Stimulated activated CD8-positive, alpha-beta memory T cell treated with anti-CD3 and anti-CD28 coated beads, Interleukin-7, amount 100 ng/mL, for 1 hour (primary cell): ENCODE results near the gene HES1.
"Not testable (repeated sequence)": the region's sequence is repeated elsewhere in the genome, so short reads cannot be mapped to it uniquely, and the experiment has no call there.

Experiments
- DNase-seq, 2 donors: peaks; one replicate each; pipeline ENCODE4 v3.0.0-alpha.2; 2020; ENCODE audit warnings: low read depth in 2 of 2

HES1 gene, protein sequence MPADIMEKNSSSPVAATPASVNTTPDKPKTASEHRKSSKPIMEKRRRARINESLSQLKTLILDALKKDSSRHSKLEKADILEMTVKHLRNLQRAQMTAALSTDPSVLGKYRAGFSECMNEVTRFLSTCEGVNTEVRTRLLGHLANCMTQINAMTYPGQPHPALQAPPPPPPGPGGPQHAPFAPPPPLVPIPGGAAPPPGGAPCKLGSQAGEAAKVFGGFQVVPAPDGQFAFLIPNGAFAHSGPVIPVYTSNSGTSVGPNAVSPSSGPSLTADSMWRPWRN

DNA sequence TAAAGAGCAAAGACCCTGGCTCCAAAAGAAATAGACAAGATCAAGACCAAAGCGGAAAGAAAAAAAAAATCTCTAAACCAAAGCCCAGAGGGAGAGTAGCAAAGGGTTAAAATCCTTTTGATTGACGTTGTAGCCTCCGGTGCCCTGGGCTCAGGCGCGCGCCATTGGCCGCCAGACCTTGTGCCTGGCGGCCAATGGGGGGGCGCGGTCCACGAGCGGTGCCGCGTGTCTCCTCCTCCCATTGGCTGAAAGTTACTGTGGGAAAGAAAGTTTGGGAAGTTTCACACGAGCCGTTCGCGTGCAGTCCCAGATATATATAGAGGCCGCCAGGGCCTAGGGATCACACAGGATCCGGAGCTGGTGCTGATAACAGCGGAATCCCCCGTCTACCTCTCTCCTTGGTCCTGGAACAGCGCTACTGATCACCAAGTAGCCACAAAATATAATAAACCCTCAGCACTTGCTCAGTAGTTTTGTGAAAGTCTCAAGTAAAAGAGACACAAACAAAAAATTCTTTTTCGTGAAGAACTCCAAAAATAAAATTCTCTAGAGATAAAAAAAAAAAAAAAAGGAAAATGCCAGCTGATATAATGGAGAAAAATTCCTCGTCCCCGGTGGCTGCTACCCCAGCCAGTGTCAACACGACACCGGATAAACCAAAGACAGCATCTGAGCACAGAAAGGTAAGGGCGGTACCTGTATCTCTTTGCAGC, at the start of gene HES1:
Gene HES1, plus strand, starts transcription at position 343 of the 713 bp plus-strand sequence. Its CDS starts 233 bp downstream, at position 576.
- no peak for DNase-seq

DNA sequence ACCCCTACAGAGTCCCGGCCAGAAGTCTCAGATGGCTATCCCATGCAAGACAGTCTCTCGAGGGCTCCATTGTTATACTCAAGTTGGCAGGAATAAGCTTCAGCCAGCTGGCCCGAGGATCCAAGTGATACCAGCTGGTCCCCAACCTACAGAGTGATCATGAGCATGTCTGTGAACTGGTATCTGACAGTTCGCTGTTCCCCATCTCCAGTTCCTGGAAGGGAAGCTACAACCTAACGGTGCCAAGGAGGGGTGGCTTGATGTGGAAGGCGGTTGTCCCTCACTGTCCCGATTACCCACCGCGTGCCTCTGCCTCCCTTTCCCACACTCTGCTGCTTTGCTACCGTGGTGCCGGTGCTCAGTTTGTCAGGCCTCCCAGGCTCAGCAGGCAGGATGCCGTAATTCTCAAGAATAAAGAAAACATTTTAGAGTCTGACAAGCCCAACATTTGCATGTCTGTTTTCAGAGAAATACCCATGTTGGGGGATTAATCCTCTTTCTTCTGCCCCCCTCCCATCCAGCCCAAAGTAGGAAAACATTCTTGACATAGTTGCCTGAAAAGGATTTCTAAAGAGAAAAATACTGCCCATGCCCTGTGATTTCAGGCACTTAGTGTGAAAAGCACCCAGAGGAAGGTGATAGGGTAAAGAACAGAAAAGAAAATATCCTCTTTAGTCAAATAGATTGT, 49.4 kb upstream of the HES1 start:
- DNase-seq: no peak

DNA sequence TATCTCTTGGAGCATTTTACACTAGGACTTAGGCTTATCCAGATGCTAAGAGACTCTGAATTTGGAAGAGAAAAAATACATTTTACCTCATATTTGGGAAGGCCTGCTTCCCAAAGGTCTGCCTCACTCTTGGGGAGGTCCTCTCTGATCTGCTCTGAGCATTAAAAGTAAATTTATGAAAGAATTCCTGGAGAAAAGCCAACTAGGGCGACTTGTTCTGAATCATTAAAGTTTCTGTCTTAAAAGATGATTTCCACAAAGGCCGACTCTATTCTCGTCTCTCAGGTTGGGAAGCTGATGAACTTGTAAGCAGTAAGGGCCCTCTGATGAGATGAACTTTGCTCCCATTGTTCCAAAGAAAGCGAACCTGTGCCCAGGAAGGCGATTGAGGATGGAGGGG, 48.7 kb upstream of the HES1 start:
- no peak for DNase-seq

DNA sequence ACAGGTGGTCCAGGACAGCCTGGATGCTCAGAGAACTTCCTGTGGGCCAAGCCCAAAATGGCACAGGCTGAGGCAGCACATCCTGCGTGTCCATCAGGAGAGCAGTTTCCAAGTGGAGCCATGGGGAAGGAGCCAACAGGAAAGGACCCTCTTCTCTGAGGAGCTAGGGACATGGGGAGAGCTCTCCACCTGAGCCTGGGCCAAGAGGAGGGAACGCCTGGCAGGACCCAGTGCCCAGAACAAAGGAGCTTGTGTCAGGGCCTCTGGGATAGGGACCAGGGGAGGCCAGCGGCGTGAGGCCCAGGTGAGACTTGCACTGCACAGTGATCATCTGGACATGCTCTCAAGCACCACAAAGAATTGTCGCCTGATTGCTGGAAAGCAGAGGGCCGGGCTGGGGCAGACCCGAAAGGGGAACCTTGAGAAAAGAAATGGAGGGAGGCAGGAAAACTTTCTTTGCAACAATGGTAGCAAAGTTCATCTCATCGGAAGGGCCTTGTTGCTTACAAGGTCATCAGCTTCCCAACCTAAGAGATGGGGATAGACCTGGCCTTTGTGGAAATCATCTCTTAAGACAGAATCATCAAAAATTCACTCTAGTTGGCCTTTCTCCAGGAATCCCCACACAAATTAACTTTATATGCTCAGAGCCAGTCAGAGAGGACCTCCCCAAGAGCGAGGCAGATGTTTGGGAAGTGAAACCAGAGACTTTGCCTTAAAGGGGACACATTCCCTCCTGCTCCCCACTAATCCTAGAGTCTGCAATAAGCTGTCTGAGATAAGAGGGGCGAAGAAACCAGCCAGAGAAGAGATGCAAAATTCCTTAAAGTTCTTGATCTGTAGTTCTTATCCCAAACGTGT, 47.7 kb upstream of the HES1 start:
- no peak for DNase-seq

DNA sequence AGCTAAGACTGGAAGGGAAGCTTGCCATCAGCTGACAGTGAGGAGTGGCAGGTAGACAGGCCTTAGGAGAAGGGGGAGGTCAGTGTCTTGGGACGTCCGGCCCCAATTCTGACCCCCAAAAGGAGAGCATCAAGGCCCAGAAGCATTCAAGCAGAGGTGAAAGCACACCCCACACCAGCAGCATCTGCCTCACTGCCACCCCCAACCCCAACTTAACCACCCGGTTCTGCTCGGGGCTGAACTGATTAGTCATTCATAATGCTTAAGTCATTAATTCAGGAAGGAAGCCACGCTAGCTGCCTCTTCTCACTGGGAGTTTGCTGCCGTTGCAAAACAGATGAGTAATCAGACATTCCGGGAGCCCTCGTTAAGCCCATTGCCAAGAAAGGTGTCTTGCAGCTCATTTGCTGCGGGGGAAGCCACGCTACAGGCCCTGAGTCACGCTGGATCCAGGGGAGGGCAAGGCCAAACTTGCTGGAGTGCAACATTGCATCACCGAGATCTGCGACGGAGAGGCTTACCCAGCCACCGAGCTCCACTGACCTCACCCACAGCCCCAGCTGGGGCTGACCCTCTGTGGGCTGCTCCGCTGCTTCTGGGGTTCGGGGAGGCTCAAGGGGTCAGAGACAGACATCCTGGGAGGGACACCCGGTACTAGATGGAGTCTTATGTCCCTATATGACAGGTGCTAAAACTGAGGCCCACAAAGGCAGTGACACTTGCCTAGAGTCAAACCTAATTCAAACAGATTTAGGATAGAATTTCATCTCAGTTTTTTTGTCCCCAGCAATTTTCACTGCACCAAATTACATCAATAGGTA, 46.4 kb upstream of the HES1 start:
- DNase-seq: no peak

DNA sequence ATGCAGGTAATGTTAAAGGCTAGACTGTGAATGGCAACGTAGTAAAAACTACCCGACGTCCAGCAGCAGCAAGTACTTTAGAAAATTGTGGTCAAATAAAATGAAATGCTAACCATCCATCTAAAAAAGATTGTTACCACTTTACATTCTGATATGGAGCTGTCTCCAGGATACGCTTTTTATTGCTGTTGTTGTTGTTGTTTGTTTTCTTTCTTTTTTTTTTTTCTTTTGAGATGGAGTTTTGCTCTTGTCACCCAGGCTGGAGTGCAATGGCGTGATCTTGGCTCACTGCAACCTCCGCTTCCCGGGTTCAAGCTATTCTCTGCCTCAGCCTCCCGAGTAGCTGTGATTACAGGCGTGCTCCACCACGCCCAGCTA, 45.8 kb upstream of the HES1 start:
- DNase-seq: not testable (repeated sequence)

DNA sequence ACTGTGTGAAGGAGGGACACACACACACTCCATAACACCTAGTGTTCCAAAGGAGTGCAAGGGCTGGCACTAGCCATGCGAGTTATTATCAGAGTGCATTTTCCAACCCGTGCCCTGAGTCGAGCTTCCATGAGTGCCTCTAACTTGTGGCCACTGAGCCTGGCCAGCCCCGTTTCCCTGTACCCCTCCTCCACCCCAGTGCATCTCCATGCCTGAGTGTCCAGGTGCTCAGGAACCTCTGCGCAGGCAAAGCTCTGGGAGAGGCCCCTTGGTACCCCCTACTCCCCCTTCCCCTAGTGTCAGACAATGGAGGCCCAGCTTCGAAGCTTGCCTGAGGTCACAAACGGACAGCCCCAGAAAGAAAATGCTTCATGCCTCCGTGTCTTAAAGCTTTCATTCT, 45.2 kb upstream of the HES1 start:
- DNase-seq: no peak

DNA sequence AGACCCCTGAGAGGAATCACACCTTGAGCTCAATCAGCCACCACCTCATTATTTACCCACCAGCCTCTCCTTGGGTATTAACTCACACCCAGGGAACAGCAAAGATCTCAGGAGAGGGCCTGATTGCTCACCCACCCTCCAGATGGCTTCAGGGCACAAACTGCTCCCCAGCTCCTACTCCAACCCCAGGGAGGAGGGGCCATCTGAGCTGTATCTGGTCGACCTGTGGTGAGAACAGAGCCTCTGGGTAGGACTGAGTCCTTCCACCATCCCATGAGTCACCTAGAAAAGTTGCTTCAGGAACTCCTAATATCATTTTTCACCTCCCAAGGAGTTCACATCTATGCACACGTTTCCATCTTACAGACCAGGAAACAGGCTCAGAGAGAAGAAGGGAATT, 44.8 kb upstream of the HES1 start:
- DNase-seq: no peak

DNA sequence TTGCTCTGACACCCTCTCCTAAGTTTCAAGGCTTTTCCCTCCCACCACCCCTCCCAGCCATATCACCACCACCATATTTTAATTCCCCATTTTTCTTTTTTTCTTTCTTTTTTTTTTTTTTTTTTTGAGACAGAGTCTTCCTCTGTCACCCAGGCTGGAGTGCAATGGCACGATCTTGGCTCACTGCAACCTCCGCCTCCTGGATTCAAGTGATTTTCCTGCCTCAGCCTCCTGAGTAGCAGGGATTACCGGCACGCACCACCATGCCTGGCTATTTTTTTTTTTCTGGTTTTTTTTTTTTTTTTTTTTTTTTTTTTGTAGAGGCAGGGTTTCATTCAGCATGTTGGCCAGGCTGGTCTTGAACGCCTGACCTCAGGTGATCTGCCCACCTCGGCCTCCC, 44.1 kb upstream of the HES1 start:
- not testable (repeated sequence) for DNase-seq

DNA sequence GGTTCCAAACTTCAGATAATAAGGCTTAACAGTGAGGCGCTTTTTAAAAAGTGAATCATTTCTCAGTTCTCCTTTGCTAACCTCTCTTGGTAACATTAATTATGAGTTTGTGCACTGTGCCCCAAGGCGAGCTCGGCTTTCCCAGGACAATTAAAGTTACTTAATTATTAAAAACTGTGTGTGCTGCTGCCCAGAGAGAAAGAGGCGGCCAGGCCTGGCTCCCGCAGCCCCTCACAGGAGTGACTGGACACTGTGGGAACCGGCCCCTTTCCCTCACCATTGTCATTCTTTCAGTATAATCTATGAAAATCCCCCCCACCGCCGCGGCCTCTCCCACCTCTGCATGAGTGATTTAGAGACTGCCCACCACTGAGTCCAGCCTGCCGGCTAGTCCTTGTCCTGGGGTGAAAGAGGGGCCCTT, 43.1 kb upstream of the HES1 start:
- DNase-seq: no peak

DNA sequence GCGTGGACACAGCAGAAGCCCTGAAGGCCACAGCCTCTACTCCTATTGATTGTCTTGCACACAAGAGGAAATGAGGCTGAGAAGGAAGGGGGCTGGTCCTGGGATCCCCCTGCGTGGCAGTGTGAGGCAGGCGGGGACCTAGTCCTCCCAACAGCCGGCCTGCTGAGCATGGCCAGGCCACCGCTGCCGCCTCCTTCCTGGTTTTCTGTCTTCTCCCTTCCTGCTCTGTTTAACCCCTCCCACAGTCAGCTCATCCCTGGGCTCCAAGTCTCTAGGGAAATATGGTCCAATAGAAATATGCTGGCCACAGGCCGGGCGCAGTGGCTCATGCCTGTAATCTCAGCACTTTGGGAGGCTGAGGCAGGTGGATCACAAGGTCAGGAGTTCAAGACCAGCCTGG, 42.1 kb upstream of the HES1 start:
- no peak for DNase-seq

DNA sequence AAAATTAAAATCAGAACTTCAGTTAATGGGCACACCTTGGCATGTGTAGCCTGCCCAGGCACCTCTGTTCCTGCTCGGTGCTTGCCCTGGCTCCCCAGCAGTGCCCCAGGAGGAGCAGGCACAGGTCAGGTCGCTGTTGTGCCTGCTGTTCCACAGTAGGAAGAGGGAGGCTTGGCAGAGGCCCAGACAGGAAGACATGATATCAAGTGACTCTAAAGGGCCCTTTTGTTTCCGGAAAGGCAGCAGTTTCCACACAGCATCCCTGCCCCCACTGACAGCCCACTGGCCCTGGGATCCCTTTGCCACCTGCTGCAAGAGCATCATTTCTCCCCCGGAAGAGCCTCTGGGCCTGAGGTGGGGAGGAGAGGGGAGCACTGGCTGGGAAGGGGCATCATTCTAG, 40.5 kb upstream of the HES1 start:
- DNase-seq: no peak

DNA sequence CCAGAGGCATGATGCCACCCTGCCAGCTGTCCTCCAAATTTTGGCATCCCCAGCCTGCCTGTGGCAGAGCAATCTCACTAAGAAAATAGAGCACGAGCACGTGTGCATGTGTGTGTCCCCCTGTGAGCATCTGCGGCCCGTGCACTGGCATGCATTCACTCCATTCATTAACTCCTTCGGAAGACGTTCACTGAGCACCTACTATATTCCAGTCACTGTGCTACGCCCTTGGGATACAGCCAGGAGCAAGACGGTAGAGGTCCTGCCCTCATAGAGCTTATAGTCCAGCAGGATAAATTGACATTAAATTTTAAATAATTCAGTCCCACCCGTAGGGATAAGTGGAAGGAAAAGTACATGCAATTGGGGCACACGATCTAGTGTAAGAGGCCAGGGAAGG, 40.0 kb upstream of the HES1 start:
- no peak for DNase-seq

DNA sequence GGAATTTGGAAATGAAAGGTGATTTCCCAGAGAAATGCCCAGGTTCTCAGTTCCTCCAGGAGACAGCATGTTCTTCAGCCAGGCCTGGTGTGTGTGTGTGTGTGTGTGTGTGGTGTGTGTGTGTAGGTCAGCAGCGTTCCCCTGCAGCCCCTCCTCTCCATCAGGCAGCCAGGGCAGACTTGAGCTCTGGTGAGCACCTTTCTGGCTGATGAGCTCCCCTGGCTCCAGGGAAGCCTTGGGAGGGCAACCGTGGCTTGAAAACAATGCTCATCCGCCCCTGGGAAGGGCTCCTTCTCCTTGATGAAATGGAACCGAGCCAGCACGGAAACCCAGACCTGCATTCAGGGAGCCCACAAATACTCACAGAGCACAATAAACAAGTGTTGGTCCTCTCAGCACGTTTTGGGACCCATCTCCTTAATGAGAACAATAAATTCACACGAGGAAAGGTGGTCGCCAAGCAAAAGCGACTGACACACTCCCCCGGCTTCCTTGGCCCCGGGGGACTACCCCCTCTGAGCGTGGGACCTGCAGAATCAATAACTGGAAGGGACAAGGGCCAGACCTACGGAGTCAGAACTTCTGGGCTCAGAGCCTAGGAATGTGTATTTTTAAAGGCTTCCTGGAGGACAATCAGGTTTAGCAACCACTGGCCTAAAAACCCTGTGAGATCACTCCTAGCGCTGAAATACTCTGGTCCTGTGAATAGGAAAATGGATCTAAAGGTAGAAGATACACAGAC, 38.6 kb upstream of the HES1 start:
- DNase-seq: no peak

DNA sequence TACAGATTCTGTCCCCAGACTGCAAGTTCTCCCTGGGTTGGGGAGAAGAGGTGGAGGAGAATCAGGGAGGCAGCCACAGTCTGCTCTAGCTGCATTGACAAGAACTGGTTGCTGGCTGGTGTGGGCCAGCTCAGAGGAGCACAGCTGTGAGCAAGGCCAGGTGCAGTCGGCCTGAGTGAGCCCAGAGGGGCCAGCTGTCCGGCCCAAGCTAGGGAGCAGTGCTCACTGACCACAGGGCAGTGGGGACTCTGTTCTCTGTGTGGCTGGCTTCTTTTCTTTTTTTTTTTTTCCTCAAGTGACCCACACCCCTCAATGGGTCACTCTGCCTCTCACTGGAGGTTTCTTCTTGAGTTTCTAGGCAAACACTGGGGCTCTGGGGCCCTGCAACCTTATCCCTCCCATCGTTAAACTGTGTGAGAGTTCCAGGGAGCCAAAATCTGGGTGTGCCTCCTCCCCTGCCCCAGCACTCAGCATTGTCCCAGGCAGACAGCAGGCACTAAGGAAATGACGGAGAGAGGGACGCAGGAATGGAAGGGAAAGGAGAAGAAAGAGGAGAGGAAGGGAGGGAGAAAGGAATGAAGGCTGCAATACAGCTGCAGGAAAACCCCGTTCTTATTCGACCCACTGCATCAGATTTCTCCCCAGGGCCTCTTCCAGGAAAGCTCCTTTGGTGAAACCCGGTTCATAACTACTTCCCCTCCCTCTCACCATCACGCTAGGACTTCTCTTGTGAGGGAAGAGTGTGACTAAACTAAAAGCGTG, 37.7 kb upstream of the HES1 start:
- DNase-seq: no peak

DNA sequence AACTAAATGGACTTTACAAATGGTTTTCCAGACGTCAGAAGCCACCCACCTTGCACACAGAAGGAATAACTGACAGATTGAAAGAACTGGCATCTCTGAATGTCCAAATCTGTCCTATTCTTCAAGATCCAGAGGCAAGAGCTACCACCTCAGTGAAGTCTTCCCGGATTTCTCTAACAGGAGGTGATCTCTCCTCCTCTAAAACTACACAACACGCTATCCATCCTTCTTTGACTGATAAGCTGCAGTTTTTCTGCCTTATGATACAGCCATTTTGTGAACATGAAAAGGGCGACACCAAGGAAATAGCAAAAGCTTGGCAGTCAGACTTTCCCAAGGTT, 37.1 kb upstream of the HES1 start:
- no peak for DNase-seq

DNA sequence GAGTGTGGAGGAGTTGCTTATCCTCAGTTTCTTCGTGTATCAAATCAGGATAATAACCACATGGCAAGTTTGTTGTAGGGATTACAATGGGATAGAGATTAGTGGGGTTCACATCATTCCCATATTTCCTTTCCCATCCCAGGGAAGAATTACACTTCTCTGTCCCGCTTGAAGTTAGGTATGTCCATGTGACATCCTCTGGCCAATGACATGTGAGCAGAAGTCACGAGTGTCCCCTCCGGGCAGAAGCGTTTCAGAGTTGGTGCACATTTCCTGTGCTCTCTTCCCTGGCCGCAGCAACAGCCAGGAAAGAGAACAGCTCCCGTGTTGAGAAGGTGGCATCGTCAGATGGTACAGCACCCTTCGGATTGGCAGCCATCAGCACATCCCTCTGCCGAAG, 36.7 kb upstream of the HES1 start:
- DNase-seq: no peak

DNA sequence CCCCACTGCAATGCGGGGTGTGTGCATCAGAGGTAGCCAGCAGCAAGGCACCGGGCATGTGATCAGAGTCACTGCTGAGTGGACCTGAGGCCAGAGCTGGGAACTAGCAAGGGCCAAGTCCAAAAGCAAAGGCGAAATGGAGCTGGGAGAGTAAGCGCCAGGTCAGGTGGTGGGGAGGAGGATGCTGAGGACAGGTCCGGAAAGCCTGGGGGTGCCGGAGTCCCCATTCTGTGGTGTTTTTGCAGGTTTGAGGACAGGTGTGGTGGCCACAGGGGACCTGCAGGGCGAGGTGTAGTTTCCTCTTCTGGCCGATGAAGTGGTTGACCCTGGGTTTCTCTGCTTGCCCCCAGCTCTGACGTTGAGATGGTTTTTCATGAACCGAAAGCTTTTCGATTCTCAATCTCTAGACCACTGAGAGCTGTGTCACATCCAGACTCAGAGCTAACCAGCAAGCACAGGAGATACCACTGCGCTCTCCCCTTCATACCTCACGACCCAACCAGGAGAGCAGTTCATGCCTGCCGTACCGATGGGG, 35.0 kb upstream of the HES1 start:
- DNase-seq: no peak

DNA sequence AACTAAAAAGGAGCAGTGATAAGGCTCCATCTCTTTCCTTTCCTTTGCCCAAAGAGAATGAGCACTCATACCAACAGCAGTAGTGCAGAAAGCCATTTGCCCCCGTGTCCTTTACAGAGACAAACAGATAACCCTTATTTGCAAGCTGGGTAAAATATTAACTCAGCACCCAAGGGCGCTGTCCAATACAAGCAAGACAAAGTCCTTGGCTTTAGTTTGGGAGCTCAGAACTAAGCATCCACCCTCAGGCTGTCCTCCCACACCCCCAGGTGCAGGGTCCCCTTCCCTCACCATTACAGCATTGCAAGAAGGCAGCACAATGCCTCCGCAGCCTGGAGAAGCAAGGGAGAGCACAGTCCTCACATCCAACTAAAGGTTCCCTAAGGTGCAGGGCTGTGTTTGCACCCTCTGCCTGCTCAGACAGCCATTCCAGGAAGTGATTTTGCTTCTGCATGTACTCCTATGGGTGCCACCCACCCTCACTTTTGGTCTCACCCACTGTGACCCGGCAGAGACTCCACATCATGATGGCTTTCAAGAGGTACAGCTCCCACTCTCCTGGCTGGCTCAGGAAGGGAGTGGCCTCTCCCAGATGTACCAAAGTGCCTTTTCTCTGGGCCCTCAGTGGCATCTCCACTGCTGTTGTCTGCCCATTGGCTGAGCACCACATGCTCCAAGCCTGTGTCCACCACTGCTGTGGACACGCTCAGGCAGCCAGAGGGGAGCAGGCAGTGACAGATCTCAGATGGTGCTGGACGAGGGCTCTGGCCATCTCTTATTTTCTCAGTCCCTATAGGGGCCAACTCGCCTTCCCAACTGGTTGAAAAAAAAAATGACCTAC, 34.1 kb upstream of the HES1 start:
- no peak for DNase-seq
